H9 (cell line): ENCODE data around the gene WASF3. TPM values are rescaled to one million over a fixed set of nuclear protein-coding genes. Genes with fewer than 3 reads are reported as not detected.
A peak's percentile ranks its signal among the peaks of the same experiment; 100 is the strongest.

ENCODE experiments used
- DNase-seq: peaks from one replicate; pipeline ENCODE4 v3.0.0-alpha.2; 2017
- H2AFZ ChIP-seq: one replicate; pipeline ENCODE4 v1.6.1; 2013; ENCODE audit warnings: mild to moderate bottlenecking, low read length, control low read depth, moderate library complexity
- H2AK5ac ChIP-seq: 2 replicates; pipeline ENCODE4 v1.6.1; 2013; ENCODE audit warnings: low read length, control low read depth, mixed read lengths; ENCODE audit not compliant: insufficient read length
- H2BK120ac ChIP-seq: one replicate; pipeline ENCODE4 v1.6.1; 2013; ENCODE audit warnings: low read depth, mild to moderate bottlenecking, low read length, control low read depth, inconsistent platforms; ENCODE audit not compliant: poor library complexity, severe bottlenecking
- H2BK12ac ChIP-seq: 2 replicates; pipeline ENCODE4 v1.6.1; 2013; ENCODE audit warnings: low read length, control low read depth, mixed read lengths, low read depth; ENCODE audit not compliant: insufficient read length
- H2BK15ac ChIP-seq: 2 replicates; pipeline ENCODE4 v1.6.1; 2013; ENCODE audit warnings: low read depth, low read length, control low read depth
- H2BK20ac ChIP-seq: one replicate; pipeline ENCODE4 v1.6.1; 2013; ENCODE audit warnings: low read depth, mild to moderate bottlenecking, low read length, control low read depth, inconsistent platforms; ENCODE audit not compliant: poor library complexity, severe bottlenecking
- H2BK5ac ChIP-seq: 2 replicates; pipeline ENCODE4 v1.6.1; 2013; ENCODE audit warnings: low read length, control low read depth, mixed read lengths; ENCODE audit not compliant: insufficient read length
- H3K14ac ChIP-seq: 2 replicates; pipeline ENCODE4 v1.6.1; 2013; ENCODE audit warnings: low read length, control low read depth; ENCODE audit not compliant: insufficient read depth
- H3K18ac ChIP-seq: 2 replicates; pipeline ENCODE4 v1.6.1; 2013; ENCODE audit warnings: low read depth, mild to moderate bottlenecking, mixed read lengths, low read length, control low read depth; ENCODE audit not compliant: insufficient read length
- H3K23ac ChIP-seq: 2 replicates; pipeline ENCODE4 v1.6.1; 2013; ENCODE audit warnings: low read length, control low read depth, mixed read lengths, low read depth; ENCODE audit not compliant: insufficient read length
- H3K23me2 ChIP-seq: 2 replicates; pipeline ENCODE4 v1.6.1; 2013; ENCODE audit warnings: low read depth, mild to moderate bottlenecking, mixed read lengths, low read length, control low read depth; ENCODE audit not compliant: insufficient read length, poor library complexity, severe bottlenecking
- H3K27ac ChIP-seq: 2 replicates; pipeline ENCODE4 v1.5.1; 2013; ENCODE audit warnings: low read length, control low read depth, mixed read lengths, low read depth; ENCODE audit not compliant: insufficient read length
- H3K27me3 ChIP-seq: 2 replicates; pipeline ENCODE4 v1.6.1; 2013; ENCODE audit warnings: low read length, control low read depth, inconsistent platforms; ENCODE audit not compliant: insufficient read depth
- H3K4ac ChIP-seq: 2 replicates; pipeline ENCODE4 v1.6.1; 2013; ENCODE audit warnings: low read depth, mild to moderate bottlenecking, control low read depth, inconsistent platforms, low read length, moderate library complexity
- H3K4me1 ChIP-seq: 2 replicates; pipeline ENCODE4 v1.6.1; 2013; ENCODE audit warnings: low read length, control low read depth, inconsistent platforms; ENCODE audit not compliant: insufficient read depth
- H3K4me2 ChIP-seq: 2 replicates; pipeline ENCODE4 v1.6.1; 2013; ENCODE audit warnings: low read length, control low read depth, mixed read lengths; ENCODE audit not compliant: insufficient read length, insufficient read depth
- H3K56ac ChIP-seq: 2 replicates; pipeline ENCODE4 v1.6.1; 2013; ENCODE audit warnings: low read depth, mild to moderate bottlenecking, mixed read lengths, low read length, control low read depth; ENCODE audit not compliant: insufficient read length
- H3K79me1 ChIP-seq: 2 replicates; pipeline ENCODE4 v1.6.1; 2013; ENCODE audit warnings: low read depth, mild to moderate bottlenecking, moderate library complexity, low read length, control low read depth, inconsistent platforms; ENCODE audit not compliant: insufficient read depth, poor library complexity, severe bottlenecking
- H3K79me2 ChIP-seq: 2 replicates; pipeline ENCODE4 v1.6.1; 2013; ENCODE audit warnings: low read length, control low read depth, inconsistent platforms; ENCODE audit not compliant: insufficient read depth
- H3K9ac ChIP-seq: 2 replicates; pipeline ENCODE4 v1.6.1; 2013; ENCODE audit warnings: low read length, control low read depth, mixed read lengths; ENCODE audit not compliant: insufficient read length; ENCODE audit errors: extremely low read depth
- H3K9me3 ChIP-seq: one replicate; pipeline ENCODE4 v1.6.1; 2013; ENCODE audit warnings: low read depth, low read length, inconsistent platforms; ENCODE audit not compliant: control insufficient read depth
- H3T11ph ChIP-seq: one replicate; pipeline ENCODE4 v1.6.1; 2013; ENCODE audit warnings: mild to moderate bottlenecking, low read length, control low read depth, inconsistent platforms
- H4K20me1 ChIP-seq: one replicate; pipeline ENCODE4 v1.6.1; 2013; ENCODE audit not compliant: control insufficient read depth, insufficient read length, insufficient read depth
- H4K5ac ChIP-seq: 2 replicates; pipeline ENCODE4 v1.6.1; 2013; ENCODE audit warnings: low read depth, mild to moderate bottlenecking, mixed read lengths, low read length, control low read depth; ENCODE audit not compliant: insufficient read length
- H4K8ac ChIP-seq: replicated peaks from 2 replicates; pipeline ENCODE4 v1.6.1; 2013; ENCODE audit warnings: low read length, control low read depth, mixed read lengths, low read depth; ENCODE audit not compliant: insufficient read length
- H4K91ac ChIP-seq: 2 replicates; pipeline ENCODE4 v1.6.1; 2013; ENCODE audit warnings: low read depth, mild to moderate bottlenecking, moderate library complexity, mixed read lengths, low read length, control low read depth; ENCODE audit not compliant: insufficient read length
- H3K27ac Mint-ChIP-seq, 3 experiments: 2 replicates in 2 of 3; 3 replicates in 1 of 3; pipeline ENCODE4 v1.8.0; 2020 to 2021; ENCODE audit warnings: mixed read lengths in 3 of 3, mild to moderate bottlenecking in 1 of 3, moderate library complexity in 1 of 3
- H3K27me3 Mint-ChIP-seq: 2 replicates; pipeline ENCODE4 v1.8.0; 2021; ENCODE audit warnings: low read depth, mild to moderate bottlenecking, moderate library complexity, mixed read lengths
- H3K36me3 Mint-ChIP-seq, 3 experiments: 2 replicates in 2 of 3; 3 replicates in 1 of 3; pipeline ENCODE4 v1.8.0; 2020 to 2021; ENCODE audit warnings: low read depth in 3 of 3, mixed read lengths in 3 of 3; ENCODE audit not compliant: insufficient read depth in 1 of 3
- H3K4me1 Mint-ChIP-seq, 2 experiments: 2 replicates each; pipeline ENCODE4 v1.8.0; 2020; ENCODE audit warnings: mixed read lengths in 2 of 2
- H3K4me3 Mint-ChIP-seq, 2 experiments: 2 replicates in 1 of 2; 3 replicates in 1 of 2; pipeline ENCODE4 v1.8.0; 2020 to 2021; ENCODE audit warnings: mild to moderate bottlenecking in 2 of 2, mixed read lengths in 2 of 2, moderate library complexity in 1 of 2
- H3K9me3 Mint-ChIP-seq, 2 experiments: 2 replicates in 1 of 2; 3 replicates in 1 of 2; pipeline ENCODE4 v1.8.0; 2020; ENCODE audit warnings: mild to moderate bottlenecking in 2 of 2, mixed read lengths in 2 of 2, moderate library complexity in 1 of 2
- CTCF ChIP-seq: fragments of 200-600 bp; sonication (generic); conservative IDR thresholded peaks from 3 replicates; pipeline ENCODE4 v1.8.0; 2021; ENCODE audit warnings: antibody characterized with exemption, mild to moderate bottlenecking
- WGBS: extraction: QIAGEN DNeasy Blood & Tissue Kit; methylation state at CpG from one replicate; pipeline ENCODE4 v1.1.7; 2013; ENCODE audit warnings: missing lambda C conversion rate, low lambda C conversion rate, mixed read lengths; ENCODE audit not compliant: insufficient read length; ENCODE audit errors: extremely low coverage; 5-methylcytosine and 5-hydroxymethylcytosine counted together
- total RNA-seq: library from RNA; stranded (reverse); gene quantifications from 2 replicates; pipeline ENCODE4 v1.2.1, GENCODE V29; 2021

WASF3 gene
- total RNA-seq, 1 experiment from 2014 or later = 22.2 TPM

GRCh38 chr13:26678796-26679195 lies 121.3 kb downstream of the WASF3 start:
- no peak overlapping the region for H3K4ac ChIP-seq
- H3K4me3 Mint-ChIP-seq = no peak overlapping the region
- H3K27me3 ChIP-seq = no peaks in the 10 kb centered on the region
- no peak overlapping the region for H4K8ac ChIP-seq
- no peak overlapping the region for H2BK12ac ChIP-seq
- no peaks in the 10 kb centered on the region for H3K9me3 ChIP-seq
- no peaks in the 10 kb centered on the region for H3K27me3 Mint-ChIP-seq
- H4K91ac ChIP-seq = no peak overlapping the region
- H3K27ac ChIP-seq = no peak overlapping the region
- WGBS = no CpG with 5 or more reads among the region's 17 CpGs
- no peak overlapping the region for H3K18ac ChIP-seq
- peaks cover 5% of the 10 kb centered on the region; the same call in 1 of the 2 replicates for H3K4me1 ChIP-seq
- no peaks in the 10 kb centered on the region for H3K79me2 ChIP-seq
- H4K5ac ChIP-seq = no peak overlapping the region
- H3K4me1 Mint-ChIP-seq = peaks cover 27 to 28% of the 10 kb centered on the region in 2 experiments
- H3K27ac Mint-ChIP-seq = peak overlapping the region in 2 of 3 experiments; percentile 0 to 91; a peak in 3 of 7 replicates
- TF ChIP-seq CTCF = peak; percentile 23; the same call in 2 of the 3 replicates
- H3K23ac ChIP-seq = no peak overlapping the region
- H3K9ac ChIP-seq = no peak overlapping the region
- H2BK15ac ChIP-seq = no peak overlapping the region
- H3K56ac ChIP-seq = no peak overlapping the region
- no peak overlapping the region for H2BK20ac ChIP-seq
- H2AK5ac ChIP-seq = no peak overlapping the region
- no peaks in the 10 kb centered on the region for H3K9me3 Mint-ChIP-seq
- no peaks in the 10 kb centered on the region for H3K79me1 ChIP-seq
- peak; percentile 69 for DNase-seq
- no peak overlapping the region for H2BK5ac ChIP-seq
- H3K14ac ChIP-seq = no peak overlapping the region
- no peak overlapping the region for H3T11ph ChIP-seq
- H2BK120ac ChIP-seq = no peak overlapping the region
- no peak overlapping the region for H2AFZ ChIP-seq
- H3K23me2 ChIP-seq = no peaks in the 10 kb centered on the region
- H3K36me3 Mint-ChIP-seq = peaks cover 17 to 18% (median 18%) of the 10 kb centered on the region in 3 experiments; a peak in 5 of 7 replicates
- H3K4me2 ChIP-seq = no peak overlapping the region
- no peaks in the 10 kb centered on the region for H4K20me1 ChIP-seq
